ENCODE data around the gene NFIX. TPM values are rescaled to one million over a fixed set of nuclear protein-coding genes. Genes with fewer than 3 reads are reported as not detected.

Gene NFIX
- total and polyA plus RNA-seq, 2 experiments from 2014 or later, result 0.06 to 0.14 TPM

GRCh38 chr19:13072188-13072908, 77.1 kb downstream of the NFIX start:
- Mint-ChIP-seq H3K4me1 (peaks cover 7% of the 10 kb centered on the region), H3K4me3 (no peak overlapping the region), H3K27ac (no peak overlapping the region), H3K9me3 (no peaks in the 10 kb centered on the region), H3K27me3 (ENCODE audit: insufficient read depth, low read depth, poor library complexity) (peaks cover 21% of the 10 kb centered on the region), H3K36me3 (ENCODE audit: low read depth) (no peaks in the 10 kb centered on the region)
- H3F3A ChIP-seq (replicated peaks; ENCODE audit: low read depth), result no peaks in the 10 kb centered on the region
- peaks cover 6% of the 10 kb centered on the region for H3K4me1 ChIP-seq (ENCODE audit: insufficient read depth)
- no peak overlapping the region for H3K4me3 ChIP-seq
- no peaks in the 10 kb centered on the region for H3K36me3 ChIP-seq (ENCODE audit: insufficient read depth)
- no peaks in the 10 kb centered on the region for H3K9me2 ChIP-seq (ENCODE audit: insufficient read depth)
- H3K27me3 ChIP-seq (ENCODE audit: insufficient read depth), result 0 out of 2 replicates have a peak, but pooled peaks cover 8% of the 10 kb centered on the region
- no peaks in the 10 kb centered on the region for H3K79me2 ChIP-seq (replicated peaks; ENCODE audit: insufficient read depth)
- no peak overlapping the region for H2AFZ ChIP-seq
- ATAC-seq (no peak), DNase-seq (ENCODE audit: low spot score) (no peak)
- H3K27ac ChIP-seq (ENCODE audit: low read depth), result no peak overlapping the region
- H3K4me2 ChIP-seq, result no peak overlapping the region
- no peaks in the 10 kb centered on the region for H4K20me1 ChIP-seq (replicated peaks; ENCODE audit: insufficient read depth)
- TF ChIP-seq CREB1 (CRISPR knock-in tag; IDR thresholded peaks at IDR 0.05; ENCODE audit: low read depth), result no peak
- TF ChIP-seq STAT1 (IDR thresholded peaks at IDR 0.05; ENCODE audit: unreplicated experiment), result no peak
- TF ChIP-seq CTCF (conservative IDR thresholded peaks at IDR 0.05; ENCODE audit: low read depth in 2 of 2), result peak in 1 of 2 experiments; percentile 21; a peak in 1 of 4 replicates
- no peak for TF ChIP-seq EZH2phosphoT487 (IDR thresholded peaks at IDR 0.05; ENCODE audit: unreplicated experiment)
- TF ChIP-seq ZNF331 (CRISPR knock-in tag; IDR thresholded peaks at IDR 0.05; ENCODE audit: low read depth), result no peak

GRCh38 chr19:13073263-13073662, 78.0 kb downstream of the NFIX start:
- H3K27me3 Mint-ChIP-seq (ENCODE audit: insufficient read depth, low read depth, poor library complexity), result peaks cover 22% of the 10 kb centered on the region
- no peaks in the 10 kb centered on the region for H3K9me2 ChIP-seq (ENCODE audit: insufficient read depth)
- no peaks in the 10 kb centered on the region for H3F3A ChIP-seq (replicated peaks; ENCODE audit: low read depth)
- H3K9me3 Mint-ChIP-seq, result no peaks in the 10 kb centered on the region
- H4K20me1 ChIP-seq (replicated peaks; ENCODE audit: insufficient read depth), result no peaks in the 10 kb centered on the region
- H3K27me3 ChIP-seq (ENCODE audit: insufficient read depth), result 0 out of 2 replicates have a peak, but pooled peaks cover 8% of the 10 kb centered on the region
- DNase-seq (ENCODE audit: low spot score) (no peak), ATAC-seq (no peak)
- H3K4me2 ChIP-seq, result no peak overlapping the region
- H3K27ac Mint-ChIP-seq, result no peak overlapping the region
- H3K36me3 Mint-ChIP-seq (ENCODE audit: low read depth), result no peaks in the 10 kb centered on the region
- no peaks in the 10 kb centered on the region for H3K36me3 ChIP-seq (ENCODE audit: insufficient read depth)
- H3K4me3 Mint-ChIP-seq, result no peak overlapping the region; the same call in 2 of the 3 replicates
- no peak overlapping the region for H3K4me3 ChIP-seq
- H3K79me2 ChIP-seq (replicated peaks; ENCODE audit: insufficient read depth), result no peaks in the 10 kb centered on the region
- no peak overlapping the region for H2AFZ ChIP-seq
- peaks cover 15% of the 10 kb centered on the region for H3K4me1 ChIP-seq (ENCODE audit: insufficient read depth)
- no peak overlapping the region for H3K27ac ChIP-seq (ENCODE audit: low read depth)
- peaks cover 16% of the 10 kb centered on the region for H3K4me1 Mint-ChIP-seq
- TF ChIP-seq NANOG (IDR thresholded peaks at IDR 0.05; ENCODE audit: borderline replicate concordance), result no peak
- no peak for TF ChIP-seq REST (IDR thresholded peaks at IDR 0.05; ENCODE audit: unreplicated experiment)
- no peak for TF ChIP-seq ZNF331 (CRISPR knock-in tag; IDR thresholded peaks at IDR 0.05; ENCODE audit: low read depth)
- TF ChIP-seq ZNF462 (CRISPR knock-in tag; IDR thresholded peaks at IDR 0.05), result no peak

All from GM23338 (cell line).